ENCODE data around the gene BTBD17.

The BTBD17 gene

GRCh38 chr17:74332763-74333283 is 28.8 kb downstream of the BTBD17 start:
- DNase-seq = no peak

GRCh38 chr17:74332017-74332650 is 29.5 kb downstream of the BTBD17 start:
- DNase-seq = no peak

- no peak for DNase-seq
Measured at GRCh38 chr17:74330446-74330845, 31.2 kb downstream of the BTBD17 start.

GRCh38 chr17:74329378-74329777 is 32.3 kb downstream of the BTBD17 start:
- no peak for DNase-seq

- no peak for DNase-seq
Measured at GRCh38 chr17:74328487-74328886, 33.2 kb downstream of the BTBD17 start.

- DNase-seq = no peak
Measured at GRCh38 chr17:74326506-74326905, 35.2 kb downstream of the BTBD17 start.

GRCh38 chr17:74325743-74326379 is 35.8 kb downstream of the BTBD17 start, which contains the start of gene KIF19:
KIF19 (plus strand) TSS chr17:74326226; CDS start chr17:74326350, 124 bp downstream.
- peak; percentile 43 to 55 for DNase-seq

DNA sequence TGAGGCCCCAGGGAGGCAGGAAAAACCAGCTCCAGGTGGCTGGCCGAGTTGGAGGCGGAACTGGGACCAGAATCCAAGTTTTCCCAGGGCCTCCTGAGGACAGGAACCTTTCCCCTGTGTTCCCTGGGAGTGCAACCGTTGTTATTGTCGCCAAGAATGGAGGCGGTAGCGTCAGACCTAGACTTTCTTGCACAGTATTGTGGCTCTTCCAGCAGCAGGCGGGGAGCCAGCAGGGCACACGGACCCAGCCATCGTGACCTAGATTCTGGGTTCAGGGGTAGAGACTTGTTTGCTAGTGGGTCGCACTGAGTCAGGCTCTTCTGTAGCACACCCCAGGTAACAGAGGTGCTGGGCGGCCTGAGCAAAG is 36.3 kb downstream of the BTBD17 start:
- DNase-seq = no peak

- DNase-seq = no peak
Measured at GRCh38 chr17:74324521-74324920, 37.1 kb downstream of the BTBD17 start.

- DNase-seq = no peak
Measured at GRCh38 chr17:74318391-74318790, 43.3 kb downstream of the BTBD17 start.

- no peak for DNase-seq
Measured at GRCh38 chr17:74317071-74317470, 44.6 kb downstream of the BTBD17 start.

DNA sequence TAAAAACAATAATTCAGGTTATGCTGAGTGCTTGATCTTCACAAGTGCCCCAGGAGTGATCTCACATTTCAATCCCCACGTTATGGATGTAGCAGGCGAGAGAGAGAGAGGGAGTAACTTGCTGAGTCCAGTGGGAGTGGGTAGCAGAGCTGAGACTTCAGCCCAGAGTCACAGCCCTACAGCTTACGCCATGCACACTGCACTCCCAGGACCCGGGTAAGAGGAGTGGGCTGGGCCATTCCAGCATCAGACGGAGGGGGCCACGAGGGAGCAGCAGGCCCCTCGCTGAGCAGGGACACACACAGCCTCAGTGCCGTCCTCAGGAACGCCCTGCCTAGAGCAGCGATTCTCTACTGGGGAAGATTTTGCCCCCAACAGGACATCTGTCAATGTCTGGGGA is 45.4 kb downstream of the BTBD17 start:
- no peak for DNase-seq

DNA sequence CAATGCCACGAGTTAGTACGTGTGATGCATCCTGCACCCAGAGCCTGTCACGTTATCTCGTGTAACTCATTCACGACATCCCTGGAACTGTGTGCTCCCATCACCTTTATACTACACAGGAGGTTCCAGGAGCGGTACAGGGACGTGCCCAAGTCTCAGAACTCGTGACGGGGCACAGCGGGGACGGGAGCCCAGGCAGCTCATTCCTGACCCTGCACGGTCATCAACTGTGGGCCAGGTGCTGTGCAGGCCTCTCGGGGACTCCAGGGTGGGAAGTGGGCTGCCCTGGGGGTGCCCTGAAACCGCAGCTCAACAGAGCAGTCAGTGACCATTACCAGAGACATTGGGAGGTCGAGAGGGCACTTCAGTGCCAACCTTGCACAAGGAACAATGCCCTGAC is 46.8 kb downstream of the BTBD17 start:
- DNase-seq = no peak

DNA sequence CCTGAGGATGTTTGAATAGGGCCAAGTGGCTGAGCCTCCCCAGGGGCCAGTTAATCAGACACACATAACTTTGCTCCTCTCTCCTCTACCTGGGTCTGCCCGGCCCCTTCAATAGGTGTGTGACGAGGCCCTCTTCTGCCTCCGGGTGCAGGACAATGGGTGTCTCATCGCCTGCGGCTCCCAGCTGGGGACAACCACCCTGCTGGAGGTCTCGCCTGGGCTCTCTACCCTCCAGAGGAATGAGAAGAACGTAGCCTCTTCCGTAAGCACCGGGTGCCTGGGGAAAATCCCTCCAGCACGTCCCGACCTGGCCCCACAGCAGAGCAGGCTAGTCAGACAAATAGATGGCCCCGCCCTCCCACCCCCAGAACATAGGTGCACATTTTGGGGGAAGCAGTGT is 51.8 kb downstream of the BTBD17 start:
- no peak for DNase-seq

- DNase-seq = no peak
Measured at GRCh38 chr17:74307984-74308773, 53.5 kb downstream of the BTBD17 start.

Measured in stimulated activated CD4-positive, alpha-beta T cell treated with anti-CD3 and anti-CD28 coated beads, Interleukin-4, amount 100 ng/mL, for 4 hours (primary cell).